ENCODE data around the gene IGFBP5. TPM values are rescaled to one million over a fixed set of nuclear protein-coding genes. Genes with fewer than 3 reads are reported as not detected.

The IGFBP5 gene
- polyA plus RNA-seq, 1 experiment, result 3,867 TPM

GRCh38 chr2:216681683-216682082, 13.7 kb downstream of the IGFBP5 start:
- H3K4me3 ChIP-seq (ENCODE audit: low read depth, low read length), result no peak overlapping the region
- no peak for DNase-seq (ENCODE audit: low read depth, low spot score)
- no peaks in the 10 kb centered on the region for H3K27me3 ChIP-seq (ENCODE audit: control insufficient read depth, insufficient read depth, low read length)
- TF ChIP-seq CTCF (IDR thresholded peaks at IDR 0.05; ENCODE audit: low read depth, low read length), result no peak
- CTCF ChIA-PET, result interaction anchor here (0.5 to 1.7 kb wide), 10 partner anchors 12 to 1064 kb away, joined by 3 to 5 read pairs (median 3); partner anchors contain the start of gene IGFBP5
- POLR2A ChIA-PET, result interaction anchor here (1.2 kb wide), 1 partner anchor 1075 kb away, joined by 4 read pairs; no protein-coding TSS in a partner anchor
- H3K9me3 ChIP-seq (ENCODE audit: control insufficient read depth, insufficient read depth, low read length), result no peaks in the 10 kb centered on the region
- H3K27ac ChIP-seq (ENCODE audit: low read depth, low read length), result peak overlapping the region; percentile 57

GRCh38 chr2:216680951-216681629, 14.3 kb downstream of the IGFBP5 start:
- no peak for DNase-seq (ENCODE audit: low read depth, low spot score)
- no peak overlapping the region for H3K4me3 ChIP-seq (ENCODE audit: low read depth, low read length)
- TF ChIP-seq CTCF (IDR thresholded peaks at IDR 0.05; ENCODE audit: low read depth, low read length), result no peak
- H3K9me3 ChIP-seq (ENCODE audit: control insufficient read depth, insufficient read depth, low read length), result no peaks in the 10 kb centered on the region
- POLR2A ChIA-PET, result interaction anchor here (1.2 kb wide), 1 partner anchor 1075 kb away, joined by 4 read pairs; no protein-coding TSS in a partner anchor
- H3K27me3 ChIP-seq (ENCODE audit: control insufficient read depth, insufficient read depth, low read length), result no peaks in the 10 kb centered on the region
- CTCF ChIA-PET, result no interaction called here
- H3K27ac ChIP-seq (ENCODE audit: low read depth, low read length), result peak overlapping the region; percentile 57

- Histone ChIP-seq H3K27ac (ENCODE audit: low read depth, low read length) (peak overlapping the region; percentile 47), H3K4me3 (ENCODE audit: low read depth, low read length) (no peak overlapping the region), H3K9me3 (ENCODE audit: control insufficient read depth, insufficient read depth, low read length) (no peaks in the 10 kb centered on the region), H3K27me3 (ENCODE audit: control insufficient read depth, insufficient read depth, low read length) (no peaks in the 10 kb centered on the region)
- POLR2A ChIA-PET, result no interaction called here
- TF ChIP-seq CTCF (IDR thresholded peaks at IDR 0.05; ENCODE audit: low read depth, low read length), result no peak
- CTCF ChIA-PET, result no interaction called here
- no peak for DNase-seq (ENCODE audit: low read depth, low spot score)
These were observed 15.7 kb downstream of the IGFBP5 start for GRCh38 chr2:216679658-216680024.

GRCh38 chr2:216678813-216679657, 16.3 kb downstream of the IGFBP5 start:
- ChIA-PET POLR2A (interaction anchor here (1.0 to 1.5 kb wide), 2 partner anchors 441 to 975 kb away, joined by 3 read pairs; no protein-coding TSS in a partner anchor), CTCF (interaction anchor here (0.6 kb wide), 1 partner anchor 329 kb away, joined by 4 read pairs; no protein-coding TSS in a partner anchor)
- no peak for DNase-seq (ENCODE audit: low read depth, low spot score)
- peak overlapping the region; percentile 47 for H3K27ac ChIP-seq (ENCODE audit: low read depth, low read length)
- H3K27me3 ChIP-seq (ENCODE audit: control insufficient read depth, insufficient read depth, low read length), result no peaks in the 10 kb centered on the region
- H3K9me3 ChIP-seq (ENCODE audit: control insufficient read depth, insufficient read depth, low read length), result no peaks in the 10 kb centered on the region
- H3K4me3 ChIP-seq (ENCODE audit: low read depth, low read length), result no peak overlapping the region
- TF ChIP-seq CTCF (IDR thresholded peaks at IDR 0.05; ENCODE audit: low read depth, low read length), result no peak

GRCh38 chr2:216678098-216678465, 17.3 kb downstream of the IGFBP5 start:
- Histone ChIP-seq H3K27ac (ENCODE audit: low read depth, low read length) (peak overlapping the region; percentile 40), H3K9me3 (ENCODE audit: control insufficient read depth, insufficient read depth, low read length) (no peaks in the 10 kb centered on the region; the same call in 1 of the 2 replicates), H3K4me3 (ENCODE audit: low read depth, low read length) (no peak overlapping the region), H3K27me3 (ENCODE audit: control insufficient read depth, insufficient read depth, low read length) (no peaks in the 10 kb centered on the region)
- no peak for TF ChIP-seq CTCF (IDR thresholded peaks at IDR 0.05; ENCODE audit: low read depth, low read length)
- no peak for DNase-seq (ENCODE audit: low read depth, low spot score)
- POLR2A ChIA-PET, result interaction anchor here (1.0 to 1.5 kb wide), 2 partner anchors 442 to 976 kb away, joined by 3 read pairs; no protein-coding TSS in a partner anchor
- CTCF ChIA-PET, result no interaction called here
